Keratinocyte (primary cell): Measurements from ENCODE around the gene ITGB8. TPM values are rescaled to one million over a fixed set of nuclear protein-coding genes. Genes with fewer than 3 reads are reported as not detected.

Experiments used
- DNase-seq: peaks from one replicate; pipeline ENCODE4 v3.0.0-alpha.2; 2011; ENCODE audit warnings: low read depth, missing footprints, low spot score
- FAIRE-seq: peaks from 2 replicates; lab custom pipeline; 2011; peaks lifted over from hg19 to GRCh38; lab: Jason Lieb, UNC
- H2AFZ ChIP-seq: 2 replicates; pipeline ENCODE4 v1.6.0; 2012; ENCODE audit warnings: low read length, control low read depth, inconsistent platforms; ENCODE audit not compliant: control insufficient read depth
- H3K27ac ChIP-seq: 2 replicates; pipeline ENCODE4 v1.5.1; 2011; ENCODE audit warnings: low read length; ENCODE audit not compliant: control insufficient read depth, insufficient read depth
- H3K27me3 ChIP-seq: 3 replicates; pipeline ENCODE4 v1.6.0; 2011; ENCODE audit warnings: low read length; ENCODE audit not compliant: control insufficient read depth, insufficient read depth; ENCODE audit errors: extremely low read depth
- H3K36me3 ChIP-seq, 2 experiments: 2 replicates in 1 of 2; 3 replicates in 1 of 2; pipeline ENCODE4 v1.5.1; 2011; ENCODE audit warnings: low read length in 2 of 2, mild to moderate bottlenecking in 1 of 2; ENCODE audit not compliant: control insufficient read depth in 2 of 2, insufficient read depth in 2 of 2; ENCODE audit errors: extremely low read depth in 1 of 2
- H3K4me1 ChIP-seq: 3 replicates; pipeline ENCODE4 v1.5.1; 2011; ENCODE audit warnings: low read length; ENCODE audit not compliant: control insufficient read depth, insufficient read depth; ENCODE audit errors: extremely low read depth
- H3K4me2 ChIP-seq: 3 replicates; pipeline ENCODE4 v1.6.0; 2011; ENCODE audit warnings: low read depth, low read length; ENCODE audit not compliant: control insufficient read depth, insufficient read depth; ENCODE audit errors: extremely low read depth
- H3K4me3 ChIP-seq, 3 experiments: fragments of 200-600 bp in 1 of 3; sonication (generic) in 1 of 3; 2 replicates in 2 of 3; 3 replicates in 1 of 3; pipeline ENCODE4 v1.5.1; 2011 to 2016; ENCODE audit warnings: low read length in 3 of 3, mild to moderate bottlenecking in 3 of 3, control low read depth in 2 of 3, inconsistent platforms in 1 of 3, low read depth in 1 of 3, mixed read lengths in 1 of 3, mixed run types in 1 of 3, moderate library complexity in 1 of 3; ENCODE audit not compliant: control insufficient read depth in 2 of 3, insufficient read depth in 2 of 3; ENCODE audit errors: extremely low read depth in 1 of 3
- H3K79me2 ChIP-seq: 2 replicates; pipeline ENCODE4 v1.6.0; 2012; ENCODE audit warnings: low read length; ENCODE audit not compliant: control insufficient read depth, insufficient read depth
- H3K9ac ChIP-seq: 3 replicates; pipeline ENCODE4 v1.6.0; 2011; ENCODE audit warnings: low read length; ENCODE audit not compliant: control insufficient read depth, insufficient read depth; ENCODE audit errors: extremely low read depth
- H3K9me1 ChIP-seq: 3 replicates; pipeline ENCODE4 v1.6.0; 2011; ENCODE audit warnings: low read length; ENCODE audit not compliant: control insufficient read depth, insufficient read depth; ENCODE audit errors: extremely low read depth
- H3K9me3 ChIP-seq: 2 replicates; pipeline ENCODE4 v1.5.1; 2012; ENCODE audit warnings: low read depth, low read length; ENCODE audit not compliant: control insufficient read depth
- H4K20me1 ChIP-seq: 3 replicates; pipeline ENCODE4 v1.6.0; 2011; ENCODE audit warnings: low read length; ENCODE audit not compliant: control insufficient read depth, insufficient read depth; ENCODE audit errors: extremely low read depth
- EZH2 ChIP-seq: IDR thresholded peaks from one replicate; pipeline ENCODE4 v1.6.1; 2012; ENCODE audit warnings: inconsistent platforms, mild to moderate bottlenecking, low read length, moderate library complexity
- dilution Hi-C: fragments of 300-500 bp; cut with MboI; formaldehyde crosslinking; loops from one replicate; pipeline ENCODE4 v1.7.0; 2020; ENCODE audit warnings: low sequenced_read_pairs; ENCODE audit not compliant: extremely low pct_ligation_motif_present
- polyA plus RNA-seq, 5 experiments: library from polyadenylated mRNA; depleted of rRNA in 3 of 5; stranded (reverse) in 3 of 5; stranded (forward) in 1 of 5; unstranded in 1 of 5; fragments of >200 nt; gene quantifications; 1 replicate in 1 of 5; 2 replicates in 3 of 5; 3 replicates in 1 of 5; pipeline versions ENCODE4 v1.2.1 to v1.2.3, GENCODE V29; 2011 to 2012; ENCODE audit warnings: missing spikeins in 2 of 5, low read depth in 1 of 5, low replicate concordance in 1 of 5
- TF ChIP-seq, protein P1 (sequence below), 3 experiments: IDR thresholded peaks in 1 of 3; conservative IDR thresholded peaks in 1 of 3; optimal IDR thresholded peaks in 1 of 3; 2 replicates in 2 of 3; 3 replicates in 1 of 3; pipeline versions ENCODE3 to v1.5.1; 2011; ENCODE audit warnings: low read length in 3 of 3, mild to moderate bottlenecking in 3 of 3, moderate library complexity in 2 of 3, control low read depth in 1 of 3, inconsistent platforms in 1 of 3; ENCODE audit not compliant: insufficient read depth in 2 of 3; ENCODE audit errors: extremely low read depth in 1 of 3

The ITGB8 gene
- polyA plus RNA-seq, 1 donor (not counting 4 experiments of a cell fraction or from before 2014, with no cell fraction given): 10.9 TPM

DNA sequence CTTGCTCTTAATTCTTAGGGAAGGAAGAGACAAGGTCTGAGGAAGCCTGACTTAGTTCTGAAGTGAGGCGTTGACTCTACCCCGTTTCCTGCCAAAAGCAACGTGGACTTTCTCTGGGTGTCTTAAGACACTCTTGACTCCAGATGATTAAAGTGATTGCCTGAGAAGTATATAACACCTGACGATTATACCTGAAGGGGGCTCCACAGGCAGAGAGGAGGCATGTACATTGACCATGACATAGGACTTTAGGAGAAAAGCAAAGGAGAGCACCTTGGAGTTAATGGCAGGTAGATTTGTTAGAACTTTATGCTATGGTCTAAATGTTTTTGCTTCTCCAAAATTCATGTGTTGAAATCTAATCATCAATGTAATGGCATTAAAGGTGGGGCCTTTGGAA lies 15.9 kb downstream of the ITGB8 start:
- H3K9me3 ChIP-seq: no peaks in the 10 kb centered on the region
- peaks cover 20% of the 10 kb centered on the region for H3K79me2 ChIP-seq
- H3K4me1 ChIP-seq: peaks cover 38% of the 10 kb centered on the region
- no peaks in the 10 kb centered on the region for H3K9me1 ChIP-seq
- no peak overlapping the region for H3K4me2 ChIP-seq
- dilution Hi-C loops: no loop called here
- FAIRE-seq: peak; percentile 41
- no peaks in the 10 kb centered on the region for H3K27me3 ChIP-seq
- H4K20me1 ChIP-seq: no peaks in the 10 kb centered on the region
- no peak overlapping the region for H2AFZ ChIP-seq
- no peak overlapping the region for H3K9ac ChIP-seq
- DNase-seq: no peak
- no peak for TF ChIP-seq EZH2
- TF ChIP-seq, protein P1, sequence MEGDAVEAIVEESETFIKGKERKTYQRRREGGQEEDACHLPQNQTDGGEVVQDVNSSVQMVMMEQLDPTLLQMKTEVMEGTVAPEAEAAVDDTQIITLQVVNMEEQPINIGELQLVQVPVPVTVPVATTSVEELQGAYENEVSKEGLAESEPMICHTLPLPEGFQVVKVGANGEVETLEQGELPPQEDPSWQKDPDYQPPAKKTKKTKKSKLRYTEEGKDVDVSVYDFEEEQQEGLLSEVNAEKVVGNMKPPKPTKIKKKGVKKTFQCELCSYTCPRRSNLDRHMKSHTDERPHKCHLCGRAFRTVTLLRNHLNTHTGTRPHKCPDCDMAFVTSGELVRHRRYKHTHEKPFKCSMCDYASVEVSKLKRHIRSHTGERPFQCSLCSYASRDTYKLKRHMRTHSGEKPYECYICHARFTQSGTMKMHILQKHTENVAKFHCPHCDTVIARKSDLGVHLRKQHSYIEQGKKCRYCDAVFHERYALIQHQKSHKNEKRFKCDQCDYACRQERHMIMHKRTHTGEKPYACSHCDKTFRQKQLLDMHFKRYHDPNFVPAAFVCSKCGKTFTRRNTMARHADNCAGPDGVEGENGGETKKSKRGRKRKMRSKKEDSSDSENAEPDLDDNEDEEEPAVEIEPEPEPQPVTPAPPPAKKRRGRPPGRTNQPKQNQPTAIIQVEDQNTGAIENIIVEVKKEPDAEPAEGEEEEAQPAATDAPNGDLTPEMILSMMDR (optimal IDR thresholded peaks at IDR 0.05 in 1 of 3, IDR thresholded peaks at IDR 0.05 in 1 of 3, conservative IDR thresholded peaks at IDR 0.05 in 1 of 3; ENCODE audit: extremely low read depth in 1 of 3, insufficient read depth in 2 of 3, low read length in 3 of 3): no peak
- no peak overlapping the region for H3K27ac ChIP-seq
- no peaks in the 10 kb centered on the region for H3K36me3 ChIP-seq
- H3K4me3 ChIP-seq: no peak overlapping the region

DNA sequence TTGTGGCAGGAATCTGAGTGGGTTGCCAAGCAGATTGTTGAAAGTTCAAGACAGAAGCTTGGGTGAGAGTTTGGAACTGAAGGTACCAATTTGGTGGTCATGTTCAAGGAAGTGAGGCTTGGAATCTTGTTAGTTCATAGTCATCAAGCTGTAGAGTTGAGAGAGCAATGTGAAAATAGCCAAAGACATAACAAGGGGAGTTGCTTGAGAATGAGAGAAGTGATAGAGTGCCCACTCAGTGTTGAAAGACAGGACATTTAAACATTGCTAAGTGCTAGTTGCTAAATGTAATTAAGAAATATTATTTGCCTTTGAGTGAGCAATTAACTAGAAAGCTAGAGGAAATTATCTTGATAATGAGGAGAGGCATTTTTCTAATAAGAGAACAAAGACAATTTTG lies 17.0 kb downstream of the ITGB8 start:
- H3K4me3 ChIP-seq: no peak overlapping the region
- no peaks in the 10 kb centered on the region for H3K9me3 ChIP-seq
- no peaks in the 10 kb centered on the region for H3K27me3 ChIP-seq
- H3K4me2 ChIP-seq: no peak overlapping the region
- H4K20me1 ChIP-seq: no peaks in the 10 kb centered on the region
- no peak for DNase-seq
- peaks cover 14% of the 10 kb centered on the region for H3K79me2 ChIP-seq
- H3K9ac ChIP-seq: no peak overlapping the region
- no peaks in the 10 kb centered on the region for H3K9me1 ChIP-seq
- no peak overlapping the region for H2AFZ ChIP-seq
- no peak overlapping the region for H3K27ac ChIP-seq
- H3K4me1 ChIP-seq: peaks cover 42% of the 10 kb centered on the region
- dilution Hi-C loops: no loop called here
- H3K36me3 ChIP-seq: no peaks in the 10 kb centered on the region
- TF ChIP-seq, protein P1 (optimal IDR thresholded peaks at IDR 0.05 in 1 of 3, IDR thresholded peaks at IDR 0.05 in 1 of 3, conservative IDR thresholded peaks at IDR 0.05 in 1 of 3; ENCODE audit: extremely low read depth in 1 of 3, insufficient read depth in 2 of 3, low read length in 3 of 3): no peak
- TF ChIP-seq EZH2: no peak
- FAIRE-seq: no peak
